Activated CD8-positive, alpha-beta memory T cell treated with anti-CD3 and anti-CD28 coated beads for 24 hours (primary cell): ENCODE data around the gene INPP4B.

ENCODE experiments used
- DNase-seq: peaks from one replicate; pipeline ENCODE4 v3.0.0-alpha.2; 2020

INPP4B gene

GRCh38 chr4:142567199-142567598, 278.9 kb downstream of the INPP4B start:
- peak; percentile 61 for DNase-seq

GRCh38 chr4:142566777-142567176, 279.3 kb downstream of the INPP4B start:
- no peak for DNase-seq

GRCh38 chr4:142566243-142566642, 279.9 kb downstream of the INPP4B start:
- DNase-seq: no peak

GRCh38 chr4:142565771-142566170, 280.3 kb downstream of the INPP4B start:
- no peak for DNase-seq

GRCh38 chr4:142563682-142564291, 282.3 kb downstream of the INPP4B start:
- no peak for DNase-seq

GRCh38 chr4:142559986-142560385, 286.1 kb downstream of the INPP4B start:
- no peak for DNase-seq

GRCh38 chr4:142558851-142559250, 287.2 kb downstream of the INPP4B start:
- DNase-seq: no peak

GRCh38 chr4:142557239-142557801, 288.8 kb downstream of the INPP4B start:
- no peak for DNase-seq

- DNase-seq: no peak
Measured at GRCh38 chr4:142556570-142557238, 289.4 kb downstream of the INPP4B start.

- DNase-seq: no peak
Measured at GRCh38 chr4:142556048-142556447, 290.1 kb downstream of the INPP4B start.

- DNase-seq: no peak
Measured at GRCh38 chr4:142554412-142554811, 291.7 kb downstream of the INPP4B start.

- DNase-seq: no peak
Measured at GRCh38 chr4:142551517-142552305, 294.4 kb downstream of the INPP4B start.

- no peak for DNase-seq
Measured at GRCh38 chr4:142550965-142551364, 295.1 kb downstream of the INPP4B start.

- DNase-seq: no peak
Measured at GRCh38 chr4:142549726-142550463, 296.2 kb downstream of the INPP4B start.

GRCh38 chr4:142549248-142549647, 296.9 kb downstream of the INPP4B start:
- no peak for DNase-seq

GRCh38 chr4:142548491-142548890, 297.6 kb downstream of the INPP4B start:
- no peak for DNase-seq

GRCh38 chr4:142547974-142548373, 298.1 kb downstream of the INPP4B start:
- DNase-seq: no peak

- no peak for DNase-seq
Measured at GRCh38 chr4:142544594-142544993, 301.5 kb downstream of the INPP4B start.

GRCh38 chr4:142544039-142544438, 302.1 kb downstream of the INPP4B start:
- DNase-seq: no peak

GRCh38 chr4:142540483-142540804, 305.7 kb downstream of the INPP4B start:
- no peak for DNase-seq

GRCh38 chr4:142539796-142540482, 306.2 kb downstream of the INPP4B start:
- no peak for DNase-seq

GRCh38 chr4:142535009-142535408, 311.1 kb downstream of the INPP4B start:
- DNase-seq: no peak
